Gastrocnemius medialis (tissue), 4 donors: ENCODE results near the gene MCF2. TPM values are rescaled to one million over a fixed set of nuclear protein-coding genes. Genes with fewer than 3 reads are reported as not detected.

Source experiments
- ATAC-seq, 2 donors: fragments of 150-250 bp; one replicate each; pipeline ENCODE4 v1.9.1; 2016
- DNase-seq, 2 donors: peaks; one replicate each; pipeline ENCODE4 v3.0.0-alpha.2; 2019
- H3K27ac ChIP-seq, 4 donors: fragments of 200-600 bp; sonication (generic); 1 replicate in 1 of 4; 2 replicates in 3 of 4; pipeline ENCODE4 v1.5.1; 2016 to 2018; ENCODE audit warnings: mild to moderate bottlenecking in 2 of 4, moderate library complexity in 1 of 4
- H3K27me3 ChIP-seq, 3 donors: fragments of 200-600 bp; sonication (generic) in 2 of 3; 1 replicate in 1 of 3; 2 replicates in 2 of 3; pipeline versions ENCODE4 v1.5.1 to v1.6.0; 2016 to 2019; ENCODE audit warnings: mild to moderate bottlenecking in 1 of 3, moderate library complexity in 1 of 3
- H3K36me3 ChIP-seq, 2 donors: fragments of 200-600 bp; sonication (generic) in 1 of 2; one replicate each; pipeline ENCODE4 v1.5.1; 2017 to 2018
- H3K4me1 ChIP-seq, 2 donors: fragments of 200-600 bp; sonication (generic) in 1 of 2; one replicate each; pipeline ENCODE4 v1.5.1; 2016 to 2017; ENCODE audit warnings: mild to moderate bottlenecking in 2 of 2
- H3K4me3 ChIP-seq, 4 donors: fragments of 200-600 bp; sonication (generic) in 3 of 4; 1 replicate in 1 of 4; 2 replicates in 3 of 4; pipeline ENCODE4 v1.5.1; 2016 to 2019; ENCODE audit warnings: mild to moderate bottlenecking in 2 of 4
- H3K9me3 ChIP-seq, 3 donors: fragments of 200-600 bp; sonication (generic) in 2 of 3; 1 replicate in 1 of 3; 2 replicates in 2 of 3; pipeline ENCODE4 v1.5.1; 2016 to 2019
- CTCF ChIP-seq, 5 experiments: fragments of 450-650 bp in 3 of 5; fragments of 200-600 bp in 2 of 5; sonication (generic) in 2 of 5; IDR thresholded peaks in 4 of 5; conservative IDR thresholded peaks in 1 of 5; 1 replicate in 4 of 5; 2 replicates in 1 of 5; pipeline ENCODE4 v1.5.1; 2016 to 2019; ENCODE audit warnings: antibody characterized with exemption in 5 of 5, mild to moderate bottlenecking in 3 of 5, moderate library complexity in 3 of 5
- POLR2A ChIP-seq, 2 donors: fragments of 450-650 bp; IDR thresholded peaks; one replicate each; pipeline ENCODE4 v1.6.1; 2017; ENCODE audit warnings: antibody characterized with exemption in 2 of 2, mild to moderate bottlenecking in 2 of 2, moderate library complexity in 2 of 2
- in situ Hi-C, 4 donors: fragments of 200-750 bp; cut with MboI; loops; one replicate each; pipeline versions ENCODE4 v1.15.0 to v1.8.0; 2017; ENCODE audit warnings: low sequenced_read_pairs in 4 of 4
- intact Hi-C: fragments of 100-400 bp; cut with DNase I; formaldehyde crosslinking; loops from one replicate; pipeline ENCODE4 v1.15.1; 2023; ENCODE audit warnings: low total_unique reads
- total RNA-seq, 4 donors: library from RNA; depleted of rRNA; stranded (reverse); fragments of >200 nt; gene quantifications; one replicate each; pipeline versions ENCODE4 v1.1.0 to v1.2.3, GENCODE V29; 2016

MCF2 gene
- total RNA-seq, 4 donors from 2014 or later: not detected

GRCh38 chrX:139738581-139738980, 30.6 kb upstream of the MCF2 start:
- Histone ChIP-seq H3K9me3 (no peaks in the 10 kb centered on the region), H3K4me3 (no peak overlapping the region), H3K27ac (no peak overlapping the region), H3K4me1 (no peaks in the 10 kb centered on the region), H3K27me3 (no peaks in the 10 kb centered on the region), H3K36me3 (no peaks in the 10 kb centered on the region)
- intact Hi-C loops: no loop called here
- TF ChIP-seq CTCF (IDR thresholded peaks at IDR 0.05 in 4 of 5, conservative IDR thresholded peaks at IDR 0.05 in 1 of 5) (no peak), POLR2A (IDR thresholded peaks at IDR 0.05) (no peak)
- in situ Hi-C loops: no loop called here
- no peak for ATAC-seq
- DNase-seq: no peak

DNA sequence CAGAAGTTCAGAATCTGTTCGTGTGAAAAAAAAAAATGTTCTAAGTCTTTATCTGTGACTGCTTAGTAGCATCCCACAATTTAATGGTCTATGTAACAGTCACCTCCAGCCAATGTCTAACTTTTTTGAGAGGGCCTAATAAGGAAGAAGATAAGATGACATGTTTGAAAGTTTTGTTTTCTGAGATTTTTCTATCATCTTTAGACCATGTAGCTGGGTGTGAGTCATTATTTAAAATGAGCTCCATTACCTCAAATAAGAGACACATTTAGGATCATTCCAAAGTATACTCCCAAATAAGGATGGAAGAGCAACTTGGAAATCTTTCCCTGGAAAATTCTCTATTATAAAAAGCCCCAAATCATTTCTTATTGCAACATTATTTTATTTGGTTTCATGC, 28.2 kb upstream of the MCF2 start:
- Histone ChIP-seq H3K36me3 (no peaks in the 10 kb centered on the region), H3K4me1 (no peaks in the 10 kb centered on the region), H3K27ac (no peak overlapping the region), H3K9me3 (no peaks in the 10 kb centered on the region), H3K27me3 (no peaks in the 10 kb centered on the region), H3K4me3 (no peak overlapping the region)
- in situ Hi-C loops: no loop called here
- intact Hi-C loops: no loop called here
- DNase-seq (no peak), ATAC-seq (no peak)
- TF ChIP-seq CTCF (IDR thresholded peaks at IDR 0.05 in 4 of 5, conservative IDR thresholded peaks at IDR 0.05 in 1 of 5) (no peak), POLR2A (IDR thresholded peaks at IDR 0.05) (no peak)

DNA sequence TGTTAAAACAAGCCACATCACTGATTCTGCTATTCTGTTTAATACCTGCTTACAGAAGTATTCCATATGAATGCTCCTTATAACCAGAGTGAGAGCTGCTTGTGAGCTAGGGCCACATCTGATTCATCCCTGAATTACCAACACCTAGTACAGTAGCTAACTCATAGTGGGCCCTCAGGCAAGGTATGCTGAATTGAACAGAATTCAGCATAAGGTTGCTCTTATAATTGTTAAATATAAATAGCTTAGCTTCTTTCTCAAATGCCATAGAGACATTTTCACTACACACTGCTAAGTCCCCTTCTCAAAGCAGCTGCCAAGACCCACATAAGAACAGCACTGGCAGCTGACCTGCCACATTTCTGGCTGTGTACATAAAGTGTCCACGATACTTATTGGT, 27.0 kb upstream of the MCF2 start:
- no peak for ATAC-seq
- no peak overlapping the region for H3K4me3 ChIP-seq
- H3K36me3 ChIP-seq: no peaks in the 10 kb centered on the region
- no peak for DNase-seq
- no peaks in the 10 kb centered on the region for H3K9me3 ChIP-seq
- no peak overlapping the region for H3K27ac ChIP-seq
- H3K4me1 ChIP-seq: no peaks in the 10 kb centered on the region
- no peaks in the 10 kb centered on the region for H3K27me3 ChIP-seq
- intact Hi-C loops (no loop called here), in situ Hi-C loops (no loop called here)
- TF ChIP-seq POLR2A (IDR thresholded peaks at IDR 0.05) (no peak), CTCF (IDR thresholded peaks at IDR 0.05 in 4 of 5, conservative IDR thresholded peaks at IDR 0.05 in 1 of 5) (no peak)

GRCh38 chrX:139725720-139726119, 17.8 kb upstream of the MCF2 start:
- in situ Hi-C loops: no loop called here

More at GRCh38 chrX:139725720-139726119, 17.8 kb upstream of the MCF2 start:
- no peaks in the 10 kb centered on the region for H3K36me3 ChIP-seq
- H3K27me3 ChIP-seq: no peaks in the 10 kb centered on the region
- no peaks in the 10 kb centered on the region for H3K9me3 ChIP-seq
- DNase-seq (no peak), ATAC-seq (no peak)
- no peak overlapping the region for H3K27ac ChIP-seq
- H3K4me3 ChIP-seq: no peak overlapping the region
- intact Hi-C loops: no loop called here
- TF ChIP-seq POLR2A (IDR thresholded peaks at IDR 0.05) (no peak), CTCF (IDR thresholded peaks at IDR 0.05 in 4 of 5, conservative IDR thresholded peaks at IDR 0.05 in 1 of 5) (no peak)
- H3K4me1 ChIP-seq: no peaks in the 10 kb centered on the region
